HTR-8/SVneo (cell line): ENCODE measurements around the gene YEATS4.

Experiments used
- DNase-seq: peaks from one replicate; pipeline ENCODE4 v3.0.0; 2011; ENCODE audit warnings: low spot score, mixed read lengths; ENCODE audit not compliant: insufficient read length
- FAIRE-seq: peaks from 2 replicates; lab custom pipeline; 2011; peaks lifted over from hg19 to GRCh38; lab: Jason Lieb, UNC

Gene YEATS4

DNA sequence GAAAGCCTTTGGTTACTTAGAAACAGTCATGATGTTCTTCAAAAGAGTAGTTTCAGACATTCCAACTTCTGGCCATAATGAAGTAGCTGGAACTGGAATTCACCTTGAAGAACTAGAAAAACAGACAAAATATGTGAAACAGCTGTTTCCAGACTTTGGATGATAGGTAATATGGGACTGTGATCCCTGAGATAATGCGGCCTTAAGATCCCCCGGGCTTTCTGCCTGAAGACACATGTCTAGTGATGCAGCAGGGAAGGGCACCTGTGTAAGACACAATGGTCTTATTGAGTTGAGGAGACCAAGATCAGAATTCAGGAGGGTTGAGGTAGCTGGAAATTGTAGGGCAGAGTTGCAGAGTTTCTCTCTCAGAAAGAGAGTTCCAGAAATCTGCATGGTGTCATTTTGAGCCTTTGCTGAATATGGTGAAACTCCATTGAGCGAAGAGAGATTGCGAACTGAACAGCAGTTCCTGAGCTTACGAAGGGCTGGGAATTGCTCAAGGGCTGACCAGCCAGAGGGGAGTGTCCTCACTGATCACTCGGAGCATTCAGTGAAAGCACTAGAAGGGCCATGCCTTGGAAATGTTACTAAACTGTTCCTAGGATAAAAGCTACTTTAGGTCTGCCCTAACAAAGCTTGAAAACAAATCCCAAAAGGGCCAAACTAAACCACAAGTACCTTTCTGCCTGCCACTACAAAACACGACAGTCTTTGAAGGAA is 69.0 kb downstream of the YEATS4 start:
- FAIRE-seq (no peak), DNase-seq (no peak)

DNA sequence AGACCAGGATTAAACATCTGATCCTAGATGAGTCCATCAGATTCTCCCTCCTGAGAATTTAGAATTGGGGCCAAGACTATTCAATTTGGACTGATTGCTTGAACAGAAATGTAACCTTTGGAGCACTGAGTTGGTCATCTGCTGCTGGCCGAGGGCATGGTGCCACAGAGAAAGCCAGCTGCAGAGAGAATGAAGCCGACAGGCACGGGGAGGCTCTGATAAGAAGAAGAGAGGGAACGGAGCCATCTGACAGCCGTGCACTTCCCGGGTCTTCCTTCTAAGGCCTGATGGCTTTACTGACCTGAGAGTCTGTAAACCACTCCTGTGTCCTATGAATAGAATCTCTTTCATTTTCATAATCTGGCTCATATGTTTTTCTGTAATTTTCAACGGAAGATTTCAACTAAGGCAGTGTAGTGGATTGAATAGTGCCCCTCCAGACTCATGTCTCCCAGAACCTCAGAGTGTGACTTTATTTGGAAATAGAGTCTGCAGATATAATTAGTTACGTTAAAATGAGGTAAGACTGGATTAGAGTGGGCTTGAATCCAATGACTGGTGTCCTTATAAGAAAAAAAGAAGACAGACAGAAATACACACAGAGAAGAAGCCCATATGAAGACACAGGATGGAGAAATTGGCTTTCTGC is 71.5 kb downstream of the YEATS4 start:
- FAIRE-seq (no peak), DNase-seq (no peak)

DNA sequence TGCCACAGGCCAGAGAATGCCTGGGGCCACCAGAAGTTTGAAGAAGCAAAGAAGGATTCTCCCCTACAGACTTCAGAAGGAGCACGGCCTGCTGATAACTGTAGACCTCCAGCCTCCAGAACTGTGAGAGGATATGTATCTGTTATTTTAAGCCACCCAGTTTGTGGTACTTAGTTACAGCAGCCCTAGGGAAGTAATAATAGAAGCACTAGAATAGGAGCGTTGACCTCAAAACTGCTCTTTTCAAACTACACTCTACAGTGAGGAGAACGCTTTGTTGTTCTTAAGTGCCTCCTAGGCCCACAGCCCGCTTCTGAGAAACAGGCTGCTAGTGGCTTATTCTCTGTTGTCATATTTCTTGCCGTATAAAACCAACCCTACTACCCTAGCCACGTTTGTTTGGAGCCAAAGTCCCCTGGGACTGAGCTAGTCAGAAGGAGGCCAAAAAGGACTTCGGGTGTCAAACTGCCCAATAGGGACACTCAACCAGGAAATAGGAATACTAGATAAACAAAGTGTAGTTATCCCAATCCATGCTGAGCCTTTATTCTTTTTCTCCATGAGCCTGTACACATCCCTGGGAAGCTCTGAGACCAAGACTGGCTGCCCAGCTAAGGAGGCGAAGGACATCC is 72.2 kb downstream of the YEATS4 start:
- DNase-seq: no peak

DNA sequence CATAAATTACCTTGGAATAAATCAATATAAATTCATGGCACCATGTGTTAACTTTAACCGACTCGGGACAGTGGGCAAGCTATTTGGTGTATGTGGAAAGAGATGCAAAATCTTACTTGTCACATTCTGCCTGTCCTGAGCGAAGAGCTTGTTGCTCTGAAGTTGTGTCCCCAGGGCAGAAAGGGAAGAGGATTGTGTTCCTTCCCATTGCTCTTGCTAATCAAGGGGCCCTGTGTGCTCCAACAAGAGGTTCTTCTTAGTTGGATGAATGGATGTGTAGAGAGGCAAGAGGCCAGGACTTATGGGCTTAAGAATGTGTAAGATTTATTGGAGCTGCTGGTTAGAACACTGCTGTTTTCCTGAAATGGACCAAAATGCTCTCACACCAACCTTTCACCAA is 74.1 kb downstream of the YEATS4 start:
- no peak for FAIRE-seq
- no peak for DNase-seq

More for the DNA sequence above, 72.2 kb downstream of the YEATS4 start:
- no peak for FAIRE-seq

DNA sequence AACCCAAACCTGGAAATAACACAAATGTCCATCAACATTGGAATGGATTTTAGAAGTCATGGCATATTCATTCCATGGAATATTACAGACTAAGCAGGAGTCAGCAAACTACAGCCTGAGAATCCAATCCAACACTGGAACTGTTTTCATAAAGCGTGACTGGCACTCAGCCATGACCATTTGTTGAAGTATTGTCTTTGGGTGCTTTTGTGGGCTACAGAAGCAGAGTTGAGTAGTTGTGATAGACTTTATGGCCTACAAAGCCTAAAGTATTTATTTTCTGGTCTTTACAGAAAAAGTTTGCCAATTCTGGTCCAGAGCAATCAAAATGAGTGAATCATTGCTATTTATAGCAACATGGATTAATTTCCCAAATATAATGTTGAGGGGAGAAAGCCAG is 76.1 kb downstream of the YEATS4 start:
- DNase-seq (no peak), FAIRE-seq (no peak)

DNA sequence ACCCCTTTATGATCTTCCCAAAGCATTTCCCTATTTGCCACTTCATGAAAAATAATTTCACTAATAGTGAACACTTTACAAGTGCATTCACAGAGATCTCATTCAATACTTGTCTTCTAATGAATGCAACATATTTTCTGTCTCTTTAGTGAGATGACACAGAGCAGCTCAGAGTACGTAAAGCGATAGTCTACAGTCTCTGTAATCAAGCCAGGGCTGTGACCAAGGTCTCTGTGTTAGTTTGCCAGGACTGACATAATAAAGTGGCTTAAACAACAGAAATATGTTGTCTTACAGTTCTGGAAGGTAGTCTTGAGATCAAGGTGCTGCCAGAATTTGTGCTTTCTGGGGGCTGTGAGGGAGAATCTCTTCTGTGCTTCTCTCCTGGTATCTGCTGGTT is 77.5 kb downstream of the YEATS4 start:
- DNase-seq: no peak
- no peak for FAIRE-seq

DNA sequence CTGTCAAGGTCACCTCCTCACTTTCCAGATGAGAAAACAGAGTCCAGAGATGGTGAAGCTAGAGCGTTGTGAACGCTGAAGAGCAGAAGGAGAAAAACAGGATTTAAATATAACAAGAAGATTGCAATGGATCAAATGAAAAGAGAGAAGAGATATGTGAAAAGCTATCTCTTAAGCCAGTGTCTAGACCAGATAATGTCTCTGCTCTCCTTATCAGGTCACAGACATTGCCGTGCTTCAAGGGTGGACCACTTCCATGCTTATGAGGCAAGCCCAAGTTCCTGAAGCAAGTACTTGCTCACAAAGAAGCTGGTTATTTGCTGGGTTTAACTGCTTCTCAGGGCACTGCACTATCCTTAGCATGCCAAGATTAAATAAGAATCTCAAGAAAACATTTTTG is 79.0 kb downstream of the YEATS4 start:
- FAIRE-seq (no peak), DNase-seq (no peak)

DNA sequence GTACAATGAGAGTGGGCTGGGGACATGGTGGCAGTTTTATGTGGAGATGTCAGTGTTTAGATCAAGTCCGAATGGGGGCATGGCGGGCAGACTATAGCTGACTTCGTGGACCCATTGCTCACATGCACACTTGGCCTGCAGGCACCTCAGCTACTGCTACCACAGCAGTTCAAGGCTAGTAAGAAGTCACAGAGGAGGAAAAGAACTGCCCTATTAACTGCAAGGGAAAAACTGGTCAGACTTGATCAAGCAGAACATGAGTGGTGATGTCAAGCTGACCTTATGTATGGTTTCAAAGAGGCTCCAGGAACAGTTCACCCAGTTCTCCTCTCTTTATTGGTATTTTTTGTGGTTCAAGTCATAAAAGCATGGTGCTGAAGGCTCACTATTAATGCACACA is 80.5 kb downstream of the YEATS4 start:
- FAIRE-seq: no peak
- DNase-seq: no peak
